ENCODE data around the gene ATP5PB. TPM values are rescaled to one million over a fixed set of nuclear protein-coding genes. Genes with fewer than 3 reads are reported as not detected.
A peak's percentile ranks its signal among the peaks of the same experiment; 100 is the strongest.

The ATP5PB gene
- total RNA-seq, 4 donors from 2014 or later = 166 to 232 (median 192) TPM

DNA sequence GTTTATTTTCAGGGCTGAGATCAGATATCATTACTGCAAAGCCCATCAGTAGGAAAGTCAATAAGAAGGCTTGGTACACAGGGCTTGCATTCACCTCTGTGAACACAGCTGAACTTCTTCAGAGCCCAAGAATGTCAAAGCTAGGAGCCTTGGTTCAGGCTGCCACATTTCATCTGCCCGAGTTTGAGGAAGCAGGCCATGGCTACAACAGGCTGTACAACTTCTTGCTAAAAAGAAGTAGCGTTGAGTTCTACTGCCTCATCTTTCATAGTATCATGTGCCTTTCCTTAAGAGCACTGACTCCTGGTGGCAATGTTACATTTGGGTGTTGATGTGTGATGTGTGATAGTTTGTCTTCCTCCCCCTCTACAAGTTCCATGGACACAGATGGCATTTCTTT is 34.6 kb downstream of the ATP5PB start:
- H3K27me3 ChIP-seq = no peaks in the 10 kb centered on the region
- H3K27ac ChIP-seq = no peak overlapping the region
- H3K4me3 ChIP-seq = no peak overlapping the region
- ATAC-seq = no peak
- TF ChIP-seq EP300 (IDR thresholded peaks at IDR 0.05) = no peak
- TF ChIP-seq, protein P1, sequence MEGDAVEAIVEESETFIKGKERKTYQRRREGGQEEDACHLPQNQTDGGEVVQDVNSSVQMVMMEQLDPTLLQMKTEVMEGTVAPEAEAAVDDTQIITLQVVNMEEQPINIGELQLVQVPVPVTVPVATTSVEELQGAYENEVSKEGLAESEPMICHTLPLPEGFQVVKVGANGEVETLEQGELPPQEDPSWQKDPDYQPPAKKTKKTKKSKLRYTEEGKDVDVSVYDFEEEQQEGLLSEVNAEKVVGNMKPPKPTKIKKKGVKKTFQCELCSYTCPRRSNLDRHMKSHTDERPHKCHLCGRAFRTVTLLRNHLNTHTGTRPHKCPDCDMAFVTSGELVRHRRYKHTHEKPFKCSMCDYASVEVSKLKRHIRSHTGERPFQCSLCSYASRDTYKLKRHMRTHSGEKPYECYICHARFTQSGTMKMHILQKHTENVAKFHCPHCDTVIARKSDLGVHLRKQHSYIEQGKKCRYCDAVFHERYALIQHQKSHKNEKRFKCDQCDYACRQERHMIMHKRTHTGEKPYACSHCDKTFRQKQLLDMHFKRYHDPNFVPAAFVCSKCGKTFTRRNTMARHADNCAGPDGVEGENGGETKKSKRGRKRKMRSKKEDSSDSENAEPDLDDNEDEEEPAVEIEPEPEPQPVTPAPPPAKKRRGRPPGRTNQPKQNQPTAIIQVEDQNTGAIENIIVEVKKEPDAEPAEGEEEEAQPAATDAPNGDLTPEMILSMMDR (IDR thresholded peaks at IDR 0.05) = no peak
- TF ChIP-seq POLR2AphosphoS5 (IDR thresholded peaks at IDR 0.05) = no peak
- TF ChIP-seq POLR2A (IDR thresholded peaks at IDR 0.05) = no peak
- H3K36me3 ChIP-seq = no peaks in the 10 kb centered on the region
- 90 to 100% methylated on average over 1 to 2 of the region's 2 CpGs for WGBS, 2 donors (ENCODE audit: low coverage in 1 of 2)
- peaks cover 0 to 14% (median 0%) of the 10 kb centered on the region in 3 donors for H3K4me1 ChIP-seq
- no peaks in the 10 kb centered on the region for H3K9me3 ChIP-seq

DNA sequence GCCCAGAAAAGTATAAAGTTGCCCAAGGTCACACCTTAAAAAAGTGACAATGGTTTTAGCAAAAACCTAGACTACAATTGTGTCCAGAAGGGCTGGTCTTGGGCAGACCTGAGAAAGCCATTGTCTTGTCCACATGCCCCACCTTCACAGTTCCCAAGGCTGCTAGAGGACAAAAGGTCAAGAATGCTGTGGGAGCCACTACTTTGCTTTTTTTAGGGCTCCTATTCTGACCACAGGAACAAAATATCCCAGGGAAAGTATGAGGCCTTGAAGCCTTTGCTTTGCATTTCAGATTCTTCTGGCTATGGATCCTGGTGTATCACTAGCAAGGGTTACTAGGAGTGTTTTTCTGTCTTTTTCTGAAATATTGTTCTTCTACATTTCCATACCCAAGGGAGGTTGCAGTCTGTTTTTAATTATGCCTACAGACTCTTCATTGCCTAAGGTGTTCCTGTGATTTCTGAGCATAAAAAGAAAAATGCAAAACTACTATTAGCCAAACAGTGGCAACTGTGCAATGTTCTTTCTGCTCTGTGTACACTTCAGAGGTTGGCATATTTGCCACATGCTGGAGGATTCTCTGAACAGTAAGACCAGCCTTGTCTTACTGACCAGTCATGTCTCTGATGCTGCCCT is 35.2 kb downstream of the ATP5PB start:
- no peak for ATAC-seq
- Histone ChIP-seq H3K9me3 (no peaks in the 10 kb centered on the region), H3K36me3 (no peaks in the 10 kb centered on the region), H3K4me1 (peaks cover 0 to 14% (median 0%) of the 10 kb centered on the region in 3 donors), H3K27me3 (no peaks in the 10 kb centered on the region), H3K4me3 (no peak overlapping the region), H3K27ac (no peak overlapping the region)
- no peak for TF ChIP-seq POLR2A (IDR thresholded peaks at IDR 0.05)

DNA sequence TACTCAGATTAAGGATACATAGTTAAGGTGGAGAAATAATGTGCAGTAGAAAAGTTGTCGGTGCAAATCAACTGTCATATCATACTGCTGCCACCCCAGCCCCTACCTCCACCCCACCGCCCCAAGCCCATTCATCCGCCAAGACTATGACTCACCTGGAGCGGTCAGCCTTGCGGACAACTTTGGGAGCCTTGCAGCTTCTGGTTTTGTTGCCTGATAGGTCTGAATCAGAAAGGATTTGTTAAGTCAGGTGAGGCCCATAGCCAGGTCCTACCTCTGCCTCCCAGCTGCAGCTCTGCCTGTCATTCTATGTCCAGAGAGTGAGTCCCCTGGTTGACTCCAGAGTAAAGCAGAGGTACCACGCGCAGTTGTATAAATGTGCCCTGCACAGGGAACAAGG is 37.2 kb downstream of the ATP5PB start:
- TF ChIP-seq, protein P1 (IDR thresholded peaks at IDR 0.05) = no peak
- no peak for TF ChIP-seq POLR2AphosphoS5 (IDR thresholded peaks at IDR 0.05)
- TF ChIP-seq EP300 (IDR thresholded peaks at IDR 0.05) = no peak
- no peak for TF ChIP-seq POLR2A (IDR thresholded peaks at IDR 0.05)
- 80 to 100% methylated on average over 1 of the region's 7 CpGs for WGBS, 2 donors (ENCODE audit: low coverage in 1 of 2)
- no peak for ATAC-seq

DNA sequence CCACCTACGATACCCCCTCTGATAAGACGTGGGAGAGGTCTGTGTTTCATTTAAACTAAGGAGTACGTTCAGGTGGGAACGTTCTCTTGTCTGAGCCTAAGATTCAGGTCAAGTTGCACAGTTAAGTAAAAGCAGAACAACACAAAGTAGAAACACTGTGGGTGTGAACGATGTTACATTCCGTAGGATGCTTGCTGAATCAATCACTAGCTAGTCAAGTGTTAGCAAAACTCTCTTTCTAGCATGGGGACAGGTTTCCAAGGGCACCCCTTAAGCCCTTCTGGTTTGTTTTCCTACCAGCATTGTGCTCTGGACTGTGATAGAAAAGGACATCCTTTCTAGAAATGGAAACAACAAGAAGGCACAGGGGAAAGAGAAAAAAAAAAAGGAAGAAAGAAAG is 37.9 kb downstream of the ATP5PB start:
- Histone ChIP-seq H3K9me3 (no peaks in the 10 kb centered on the region), H3K36me3 (no peaks in the 10 kb centered on the region), H3K27me3 (no peaks in the 10 kb centered on the region), H3K4me1 (peaks cover 0 to 3% (median 0%) of the 10 kb centered on the region in 3 donors), H3K4me3 (no peak overlapping the region), H3K27ac (no peak overlapping the region)
- TF ChIP-seq POLR2A (IDR thresholded peaks at IDR 0.05) (no peak), POLR2AphosphoS5 (IDR thresholded peaks at IDR 0.05) (no peak), EP300 (IDR thresholded peaks at IDR 0.05) (no peak)
- WGBS, 2 donors (ENCODE audit: low coverage in 1 of 2) = 63 to 76% methylated on average over 2 to 6 of the region's 6 CpGs
- no peak for ATAC-seq

More for the DNA sequence above, 37.2 kb downstream of the ATP5PB start:
- Histone ChIP-seq H3K4me1 (peaks cover 0 to 10% (median 0%) of the 10 kb centered on the region in 3 donors), H3K4me3 (no peak overlapping the region), H3K27me3 (no peaks in the 10 kb centered on the region), H3K27ac (no peak overlapping the region), H3K9me3 (no peaks in the 10 kb centered on the region), H3K36me3 (no peaks in the 10 kb centered on the region)

DNA sequence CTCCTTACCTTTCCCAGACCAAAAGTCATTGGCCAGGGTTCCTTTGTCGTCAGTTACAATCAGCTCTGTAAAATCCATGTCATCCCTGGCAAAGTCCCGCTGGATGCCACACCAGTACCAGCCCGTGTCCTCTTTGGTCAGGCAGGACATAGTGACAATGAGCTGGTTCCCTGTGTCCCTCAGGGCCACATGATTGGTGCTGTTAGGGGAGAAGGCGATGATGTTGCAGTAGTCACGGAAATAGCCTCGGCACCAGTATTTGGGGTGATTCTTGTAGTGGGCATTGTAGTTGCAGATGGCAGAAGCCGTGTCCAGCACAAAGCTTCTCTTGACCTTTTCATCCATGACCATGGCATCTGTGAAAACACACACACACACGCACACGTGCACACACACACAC is 39.4 kb downstream of the ATP5PB start:
- no peak overlapping the region for H3K4me3 ChIP-seq
- ATAC-seq = no peak
- WGBS, 2 donors (ENCODE audit: low coverage in 1 of 2) = 87 to 93% methylated on average over 4 to 6 of the region's 9 CpGs
- no peaks in the 10 kb centered on the region for H3K4me1 ChIP-seq
- H3K27me3 ChIP-seq = no peaks in the 10 kb centered on the region
- no peaks in the 10 kb centered on the region for H3K9me3 ChIP-seq
- H3K36me3 ChIP-seq = no peaks in the 10 kb centered on the region
- TF ChIP-seq, protein P1 (IDR thresholded peaks at IDR 0.05) = no peak
- TF ChIP-seq POLR2A (IDR thresholded peaks at IDR 0.05) (no peak), POLR2AphosphoS5 (IDR thresholded peaks at IDR 0.05) (no peak)
- H3K27ac ChIP-seq = peak overlapping the region in 2 of 4 donors; percentile 51 to 55

DNA sequence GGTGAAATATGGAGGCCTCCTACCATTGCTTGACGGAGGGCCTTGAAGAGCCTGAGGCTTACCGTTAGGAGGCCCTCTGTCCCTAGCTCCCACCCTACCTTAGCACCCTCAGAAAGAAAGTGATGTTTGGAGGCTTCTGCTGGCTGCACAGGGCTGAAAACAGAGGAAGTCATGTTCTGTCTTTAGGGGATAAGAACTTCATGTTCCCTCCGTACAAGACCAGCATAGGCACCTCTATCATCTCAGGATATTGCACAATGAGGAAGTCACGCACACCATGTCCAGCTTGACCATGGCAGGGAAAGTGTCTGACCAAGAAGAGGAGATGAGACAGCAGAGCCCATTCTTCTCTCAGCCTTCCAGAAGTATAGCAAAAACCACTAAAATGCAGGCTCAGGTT is 40.3 kb downstream of the ATP5PB start:
- Histone ChIP-seq H3K27me3 (no peaks in the 10 kb centered on the region), H3K27ac (peak overlapping the region in 3 of 4 donors; percentile 22 to 55 (median 51)), H3K4me3 (no peak overlapping the region), H3K4me1 (no peaks in the 10 kb centered on the region), H3K36me3 (no peaks in the 10 kb centered on the region), H3K9me3 (no peaks in the 10 kb centered on the region)
- TF ChIP-seq POLR2AphosphoS5 (IDR thresholded peaks at IDR 0.05) (peak; percentile 36), POLR2A (IDR thresholded peaks at IDR 0.05) (no peak)
- WGBS, 2 donors (ENCODE audit: low coverage in 1 of 2) = 100% methylated on average over 2 of the region's 4 CpGs; no CpG with 5 or more reads in 1 of the 2 donors
- ATAC-seq = peak; percentile 78
